GM12878 (cell line): ENCODE measurements around the gene TRERF1. TPM values are rescaled to one million over a fixed set of nuclear protein-coding genes. Genes with fewer than 3 reads are reported as not detected.

Experiments used
- ATAC-seq: fragments of 200-7000 bp; cut with Tn5 transposase; 3 replicates; pipeline ENCODE4 v1.9.1; 2020; ENCODE audit warnings: mild to moderate bottlenecking, moderate library complexity
- BruUV-seq: library from RNA; stranded (reverse); fragments of 400-500 nt; replicated peaks from 2 replicates; lab custom pipeline; 2021; lab: Mats Ljungman, UMichigan
- CTCF ChIA-PET: fragments of 300-600 bp; sonication (Branson Sonifier 250); formaldehyde crosslinking; extraction: SDS; loops from one replicate; lab custom pipeline; 2021; ENCODE audit warnings: inconsistent platforms; lab: Yijun Ruan, JAX
- POLR2A ChIA-PET: fragments of 350-600 bp; formaldehyde crosslinking; extraction: SDS; loops from one replicate; lab custom pipeline; 2021; ENCODE audit warnings: inconsistent platforms; lab: Charles Lee
- RAD21 ChIA-PET: fragments of 300-600 bp; sonication (Branson Sonifier 250); formaldehyde crosslinking; loops from one replicate; lab custom pipeline; 2023; ENCODE audit warnings: antibody characterized with exemption; ENCODE audit not compliant: unreplicated experiment; lab: Charles Lee
- SMC1A ChIA-PET: fragments of 300-600 bp; sonication (Branson Sonifier 250); formaldehyde crosslinking; loops from one replicate; lab custom pipeline; 2023; ENCODE audit not compliant: unreplicated experiment, uncharacterized antibody; lab: Charles Lee
- DNase-seq: peaks from one replicate; pipeline ENCODE4 v3.0.0-alpha.2; 2011; ENCODE audit warnings: low read depth, low spot score
- FAIRE-seq: peaks from 3 replicates; lab custom pipeline; 2011; peaks lifted over from hg19 to GRCh38; lab: Jason Lieb, UNC
- H2AFZ ChIP-seq: 2 replicates; pipeline ENCODE4 v1.6.0; 2011; ENCODE audit warnings: low read depth, low read length, control low read depth; ENCODE audit not compliant: control insufficient read depth
- H3K27ac ChIP-seq: 2 replicates; pipeline ENCODE4 v1.5.1; 2011; ENCODE audit warnings: control low read depth; ENCODE audit not compliant: control insufficient read depth, insufficient read depth
- H3K27me3 ChIP-seq, 2 experiments: replicated peaks in 1 of 2; 2 replicates each; pipeline versions ENCODE4 v1.6.0 to v1.6.1; 2011; ENCODE audit warnings: low read length in 1 of 2; ENCODE audit not compliant: control insufficient read depth in 2 of 2, insufficient read depth in 2 of 2
- H3K36me3 ChIP-seq, 2 experiments: 2 replicates each; pipeline ENCODE4 v1.5.1; 2011; ENCODE audit warnings: low read length in 1 of 2; ENCODE audit not compliant: control insufficient read depth in 2 of 2, insufficient read depth in 2 of 2
- H3K4me1 ChIP-seq: 2 replicates; pipeline ENCODE4 v1.6.1; 2011; ENCODE audit warnings: mild to moderate bottlenecking, low read length, moderate library complexity, mixed read lengths; ENCODE audit not compliant: control insufficient read depth, insufficient read depth
- H3K4me2 ChIP-seq: 2 replicates; pipeline ENCODE4 v1.6.0; 2011; ENCODE audit warnings: control low read depth; ENCODE audit not compliant: control insufficient read depth, insufficient read depth
- H3K4me3 ChIP-seq: fragments of 200-600 bp; sonication (generic); 2 replicates; pipeline ENCODE4 v1.5.1; 2016
- H3K79me2 ChIP-seq: 2 replicates; pipeline ENCODE4 v1.6.0; 2011; ENCODE audit warnings: low read length; ENCODE audit not compliant: control insufficient read depth, insufficient read depth
- H3K9ac ChIP-seq: 2 replicates; pipeline ENCODE4 v1.8.0; 2011; ENCODE audit warnings: low read length, control low read depth, mixed read lengths; ENCODE audit not compliant: control insufficient read depth, insufficient read depth
- H3K9me3 ChIP-seq: replicated peaks from 3 replicates; pipeline ENCODE4 v1.5.1; 2011; ENCODE audit warnings: mild to moderate bottlenecking, low read length; ENCODE audit not compliant: control insufficient read depth, insufficient read depth
- H4K20me1 ChIP-seq: 2 replicates; pipeline ENCODE4 v1.6.0; 2011; ENCODE audit not compliant: control insufficient read depth, insufficient read depth
- CBFB ChIP-seq: IDR thresholded peaks from 2 replicates; pipeline ENCODE4 v1.6.1; 2016; ENCODE audit warnings: antibody characterized with exemption, low read depth
- ESRRA ChIP-seq: IDR thresholded peaks from 2 replicates; pipeline ENCODE4 v1.6.1; 2012; ENCODE audit warnings: mild to moderate bottlenecking, low read length, improper control_type of control experiment
- RCOR1 ChIP-seq: conservative IDR thresholded peaks from 2 replicates; pipeline ENCODE4 v1.6.1; 2012; ENCODE audit warnings: low read depth, low read length, improper control_type of control experiment
- SUPT20H ChIP-seq: IDR thresholded peaks from 2 replicates; pipeline ENCODE4 v1.6.1; 2011; ENCODE audit warnings: low read depth, mild to moderate bottlenecking, low read length, moderate library complexity, borderline replicate concordance; ENCODE audit not compliant: control insufficient read depth
- ZBED1 ChIP-seq: IDR thresholded peaks from 2 replicates; pipeline ENCODE4 v1.6.1; 2016; ENCODE audit warnings: borderline replicate concordance
- ZZZ3 ChIP-seq: IDR thresholded peaks from 2 replicates; pipeline ENCODE4 v1.6.1; 2011; ENCODE audit warnings: low read depth; ENCODE audit not compliant: control insufficient read depth, insufficient read length
- WGBS: methylation state at CpG from one replicate; pipeline ENCODE4 v1.1.6; 2016; ENCODE audit warnings: low lambda C conversion rate; ENCODE audit not compliant: insufficient replicate concordance, insufficient coverage; ENCODE audit errors: missing lambda C conversion rate; 5-methylcytosine and 5-hydroxymethylcytosine counted together
- in situ Hi-C: fragments of 300-500 bp; cut with MboI; formaldehyde crosslinking; loops from 9 replicates; pipeline ENCODE4 v1.14.3; 2018; ENCODE audit warnings: mixed read lengths
- intact Hi-C: fragments of 100-400 bp; cut with micrococcal nuclease; formaldehyde crosslinking; loops from one replicate; pipeline ENCODE4 v1.14.2; 2022; ENCODE audit not compliant: unreplicated experiment
- polyA plus RNA-seq, 11 experiments: library from polyadenylated mRNA; depleted of rRNA in 4 of 11; unstranded in 6 of 11; stranded (reverse) in 5 of 11; fragments of >200 nt; fragmentation: Nextera tagmentation in 4 of 11; fragmentation: Illumina TruSeq in 1 of 11; extraction: Ambion mirVana in 4 of 11; extraction: Trizol in 1 of 11; gene quantifications; 1 replicate in 1 of 11; 2 replicates in 10 of 11; pipeline versions ENCODE4 v1.2.1 to v1.2.3, GENCODE V29; 2011 to 2016; ENCODE audit warnings: inconsistent platforms in 2 of 11, missing spikeins in 2 of 11, low read depth in 1 of 11
- total RNA-seq, 4 experiments: library from RNA; depleted of rRNA in 3 of 4; stranded (reverse); fragments of >200 nt in 3 of 4; fragmentation: Illumina TruSeq in 1 of 4; extraction: Trizol in 1 of 4; gene quantifications; 2 replicates each; pipeline versions ENCODE4 v1.2.1 to v1.2.3, GENCODE V29; 2013 to 2021
- TF ChIP-seq, protein P1 (sequence below), 3 experiments: IDR thresholded peaks in 2 of 3; conservative IDR thresholded peaks in 1 of 3; 2 replicates each; pipeline ENCODE4 v1.5.1; 2011; ENCODE audit warnings: low read depth in 3 of 3, low read length in 3 of 3, mild to moderate bottlenecking in 3 of 3, control low read depth in 2 of 3, moderate library complexity in 2 of 3, inconsistent platforms in 1 of 3, mixed read lengths in 1 of 3; ENCODE audit not compliant: control insufficient read depth in 2 of 3, insufficient read depth in 1 of 3; ENCODE audit errors: extremely low read depth in 1 of 3
- TF ChIP-seq, protein P2 (sequence below): fragments of 450-650 bp; IDR thresholded peaks from 2 replicates; pipeline ENCODE4 v1.6.1; 2017; ENCODE audit warnings: mild to moderate bottlenecking, moderate library complexity

The TRERF1 gene
- total and polyA plus RNA-seq, 10 of the 15 experiments (the other 5 are each of a cell fraction or from before 2014, with no cell fraction given) = 2.2 to 19.4 (median 7.2) TPM

DNA sequence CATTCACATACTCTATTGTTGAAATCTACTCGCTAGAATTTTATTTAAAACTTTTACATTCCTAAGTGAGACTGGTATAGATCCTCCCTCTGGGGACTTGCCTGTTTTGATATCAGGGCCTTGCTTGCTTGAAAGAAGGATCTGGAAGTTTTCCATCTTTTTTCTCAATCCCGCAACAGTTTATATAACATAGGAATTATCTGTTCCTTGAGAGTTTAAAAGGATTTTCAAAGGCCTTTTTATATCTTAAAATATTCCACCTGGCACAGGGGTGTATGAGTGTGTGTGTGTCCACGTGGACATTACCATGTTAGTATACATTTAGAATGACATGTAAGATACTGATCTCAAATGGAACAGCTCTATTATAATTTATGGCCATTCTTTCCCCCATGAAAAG lies 96.3 kb downstream of the TRERF1 start (continued):
- no peak for TF ChIP-seq CBFB

DNA sequence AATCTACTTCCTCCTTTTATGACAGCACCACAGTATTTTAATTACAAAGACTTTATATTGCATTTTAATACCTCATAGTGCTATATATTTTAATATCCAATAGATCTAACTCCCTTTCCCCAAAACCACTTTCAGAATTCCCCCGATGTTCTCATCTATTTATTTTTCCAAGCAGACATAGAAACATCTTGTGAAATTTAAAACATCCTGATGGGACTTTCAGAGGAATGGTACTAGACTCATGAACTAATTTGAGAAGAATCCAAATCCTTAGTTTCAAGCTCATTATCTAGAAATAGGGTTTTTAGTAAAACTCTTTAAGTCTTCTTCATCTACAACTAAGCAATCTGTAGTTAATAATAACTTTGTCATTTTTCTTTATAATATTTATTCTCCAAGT lies 97.0 kb downstream of the TRERF1 start:
- Histone ChIP-seq H2AFZ (no peak overlapping the region), H4K20me1 (no peaks in the 10 kb centered on the region), H3K4me3 (no peak overlapping the region), H3K9ac (no peak overlapping the region), H3K27me3 (no peaks in the 10 kb centered on the region), H3K4me1 (no peaks in the 10 kb centered on the region), H3K9me3 (no peaks in the 10 kb centered on the region), H3K79me2 (no peaks in the 10 kb centered on the region), H3K4me2 (no peak overlapping the region), H3K27ac (no peak overlapping the region), H3K36me3 (no peaks in the 10 kb centered on the region)
- no peak for FAIRE-seq
- 96% methylated on average over 1 of the region's 1 CpG for WGBS
- no peak for ATAC-seq
- DNase-seq = no peak
- TF ChIP-seq, protein P1, sequence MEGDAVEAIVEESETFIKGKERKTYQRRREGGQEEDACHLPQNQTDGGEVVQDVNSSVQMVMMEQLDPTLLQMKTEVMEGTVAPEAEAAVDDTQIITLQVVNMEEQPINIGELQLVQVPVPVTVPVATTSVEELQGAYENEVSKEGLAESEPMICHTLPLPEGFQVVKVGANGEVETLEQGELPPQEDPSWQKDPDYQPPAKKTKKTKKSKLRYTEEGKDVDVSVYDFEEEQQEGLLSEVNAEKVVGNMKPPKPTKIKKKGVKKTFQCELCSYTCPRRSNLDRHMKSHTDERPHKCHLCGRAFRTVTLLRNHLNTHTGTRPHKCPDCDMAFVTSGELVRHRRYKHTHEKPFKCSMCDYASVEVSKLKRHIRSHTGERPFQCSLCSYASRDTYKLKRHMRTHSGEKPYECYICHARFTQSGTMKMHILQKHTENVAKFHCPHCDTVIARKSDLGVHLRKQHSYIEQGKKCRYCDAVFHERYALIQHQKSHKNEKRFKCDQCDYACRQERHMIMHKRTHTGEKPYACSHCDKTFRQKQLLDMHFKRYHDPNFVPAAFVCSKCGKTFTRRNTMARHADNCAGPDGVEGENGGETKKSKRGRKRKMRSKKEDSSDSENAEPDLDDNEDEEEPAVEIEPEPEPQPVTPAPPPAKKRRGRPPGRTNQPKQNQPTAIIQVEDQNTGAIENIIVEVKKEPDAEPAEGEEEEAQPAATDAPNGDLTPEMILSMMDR (IDR thresholded peaks at IDR 0.05 in 2 of 3, conservative IDR thresholded peaks at IDR 0.05 in 1 of 3; ENCODE audit: control insufficient read depth in 2 of 3, extremely low read depth in 1 of 3, insufficient read depth in 1 of 3, low read depth in 3 of 3, low read length in 3 of 3) = no peak
- TF ChIP-seq, protein P2, sequence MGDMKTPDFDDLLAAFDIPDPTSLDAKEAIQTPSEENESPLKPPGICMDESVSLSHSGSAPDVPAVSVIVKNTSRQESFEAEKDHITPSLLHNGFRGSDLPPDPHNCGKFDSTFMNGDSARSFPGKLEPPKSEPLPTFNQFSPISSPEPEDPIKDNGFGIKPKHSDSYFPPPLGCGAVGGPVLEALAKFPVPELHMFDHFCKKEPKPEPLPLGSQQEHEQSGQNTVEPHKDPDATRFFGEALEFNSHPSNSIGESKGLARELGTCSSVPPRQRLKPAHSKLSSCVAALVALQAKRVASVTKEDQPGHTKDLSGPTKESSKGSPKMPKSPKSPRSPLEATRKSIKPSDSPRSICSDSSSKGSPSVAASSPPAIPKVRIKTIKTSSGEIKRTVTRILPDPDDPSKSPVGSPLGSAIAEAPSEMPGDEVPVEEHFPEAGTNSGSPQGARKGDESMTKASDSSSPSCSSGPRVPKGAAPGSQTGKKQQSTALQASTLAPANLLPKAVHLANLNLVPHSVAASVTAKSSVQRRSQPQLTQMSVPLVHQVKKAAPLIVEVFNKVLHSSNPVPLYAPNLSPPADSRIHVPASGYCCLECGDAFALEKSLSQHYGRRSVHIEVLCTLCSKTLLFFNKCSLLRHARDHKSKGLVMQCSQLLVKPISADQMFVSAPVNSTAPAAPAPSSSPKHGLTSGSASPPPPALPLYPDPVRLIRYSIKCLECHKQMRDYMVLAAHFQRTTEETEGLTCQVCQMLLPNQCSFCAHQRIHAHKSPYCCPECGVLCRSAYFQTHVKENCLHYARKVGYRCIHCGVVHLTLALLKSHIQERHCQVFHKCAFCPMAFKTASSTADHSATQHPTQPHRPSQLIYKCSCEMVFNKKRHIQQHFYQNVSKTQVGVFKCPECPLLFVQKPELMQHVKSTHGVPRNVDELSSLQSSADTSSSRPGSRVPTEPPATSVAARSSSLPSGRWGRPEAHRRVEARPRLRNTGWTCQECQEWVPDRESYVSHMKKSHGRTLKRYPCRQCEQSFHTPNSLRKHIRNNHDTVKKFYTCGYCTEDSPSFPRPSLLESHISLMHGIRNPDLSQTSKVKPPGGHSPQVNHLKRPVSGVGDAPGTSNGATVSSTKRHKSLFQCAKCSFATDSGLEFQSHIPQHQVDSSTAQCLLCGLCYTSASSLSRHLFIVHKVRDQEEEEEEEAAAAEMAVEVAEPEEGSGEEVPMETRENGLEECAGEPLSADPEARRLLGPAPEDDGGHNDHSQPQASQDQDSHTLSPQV = no peak
- TF ChIP-seq SUPT20H (no peak), ZBED1 (no peak), RCOR1 (no peak), ZZZ3 (no peak), ESRRA (no peak)
- ChIA-PET RAD21 (no interaction called here), SMC1A (interaction anchor here (1.0 to 2.9 kb wide), 4 partner anchors 11 to 61 kb away, joined by 3 to 8 read pairs (median 3); no protein-coding TSS in a partner anchor), POLR2A (no interaction called here), CTCF (interaction anchor here (1.0 kb wide), 1 partner anchor 193 kb away, joined by 3 read pairs; no protein-coding TSS in a partner anchor)
- no TSS peak for BruUV-seq
- intact Hi-C loops = no loop called here
- in situ Hi-C loops = no loop called here
